ENCODE data around the gene SLC19A1. TPM values are rescaled to one million over a fixed set of nuclear protein-coding genes. Genes with fewer than 3 reads are reported as not detected.

SLC19A1 gene
- total RNA-seq, 4 donors from 2014 or later, result 2.8 to 10.0 (median 6.6) TPM

DNA sequence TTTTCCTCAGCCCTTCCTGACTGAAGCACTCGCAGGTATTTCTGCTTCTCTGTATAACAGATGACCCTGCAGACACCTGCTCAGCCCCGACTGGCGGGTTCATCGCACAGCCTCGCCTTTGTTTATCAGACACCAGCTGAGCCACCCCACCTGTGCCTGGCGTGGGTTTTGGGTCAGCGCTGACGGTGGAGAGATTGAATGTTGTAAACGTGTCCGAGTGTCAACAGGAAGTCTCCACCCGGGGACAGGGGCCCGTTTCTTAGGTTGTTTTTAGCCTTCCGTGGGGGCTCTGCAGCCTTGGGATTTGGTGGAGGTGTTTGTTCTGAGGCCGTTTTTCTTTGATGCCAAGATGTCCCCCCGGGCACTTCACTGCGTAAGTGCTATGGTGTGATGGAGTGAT, 77.1 kb downstream of the SLC19A1 start:
- peaks cover 0 to 27% (median 8%) of the 10 kb centered on the region in 4 donors for H3K36me3 ChIP-seq
- no peaks in the 10 kb centered on the region for H3K27me3 ChIP-seq
- H3K27ac ChIP-seq (replicated peaks in 1 of 4), result no peak overlapping the region
- no peak for TF ChIP-seq POLR2AphosphoS5 (IDR thresholded peaks at IDR 0.05)
- TF ChIP-seq POLR2A (IDR thresholded peaks at IDR 0.05; ENCODE audit: low read depth), result no peak
- no peak for TF ChIP-seq EP300 (IDR thresholded peaks at IDR 0.05)
- TF ChIP-seq CTCF (IDR thresholded peaks at IDR 0.05), result no peak
- DNase-seq (ENCODE audit: extremely low spot score), result no peak
- 64% methylated on average over 16 of the region's 16 CpGs for WGBS
- H3K9me3 ChIP-seq, result peaks cover 0 to 18% (median 9%) of the 10 kb centered on the region in 4 donors
- peaks cover 0 to 30% (median 19%) of the 10 kb centered on the region in 4 donors for H3K4me1 ChIP-seq
- intact Hi-C loops (cut with DNase I), result no loop called here
- no peak overlapping the region for H3K4me3 ChIP-seq

- Histone ChIP-seq H3K4me1 (peaks cover 0 to 23% (median 11%) of the 10 kb centered on the region in 4 donors), H3K27me3 (no peaks in the 10 kb centered on the region), H3K27ac (replicated peaks in 1 of 4) (no peak overlapping the region), H3K4me3 (no peak overlapping the region), H3K36me3 (peaks cover 0 to 22% (median 10%) of the 10 kb centered on the region in 4 donors), H3K9me3 (peaks cover 0 to 18% (median 9%) of the 10 kb centered on the region in 4 donors)
- 94% methylated on average over 5 of the region's 5 CpGs for WGBS
- intact Hi-C loops (cut with DNase I), result no loop called here
- TF ChIP-seq EP300 (IDR thresholded peaks at IDR 0.05) (no peak), CTCF (IDR thresholded peaks at IDR 0.05) (no peak), POLR2AphosphoS5 (IDR thresholded peaks at IDR 0.05) (no peak), POLR2A (IDR thresholded peaks at IDR 0.05; ENCODE audit: low read depth) (no peak)
- no peak for DNase-seq (ENCODE audit: extremely low spot score)
These were observed 77.9 kb downstream of the SLC19A1 start for GRCh38 chr21:45464309-45464708.

- TF ChIP-seq EP300 (IDR thresholded peaks at IDR 0.05) (no peak), POLR2AphosphoS5 (IDR thresholded peaks at IDR 0.05) (no peak), CTCF (IDR thresholded peaks at IDR 0.05) (no peak), POLR2A (IDR thresholded peaks at IDR 0.05; ENCODE audit: low read depth) (no peak)
- intact Hi-C loops (cut with DNase I), result no loop called here
- Histone ChIP-seq H3K27me3 (no peaks in the 10 kb centered on the region), H3K4me3 (no peak overlapping the region), H3K9me3 (peaks cover 0 to 18% (median 9%) of the 10 kb centered on the region in 4 donors), H3K4me1 (peaks cover 0 to 18% (median 10%) of the 10 kb centered on the region in 4 donors), H3K36me3 (peaks cover 0 to 20% (median 8%) of the 10 kb centered on the region in 4 donors), H3K27ac (replicated peaks in 1 of 4) (no peak overlapping the region)
- DNase-seq (ENCODE audit: extremely low spot score), result no peak
- WGBS, result 90% methylated on average over 6 of the region's 7 CpGs
These were observed 78.4 kb downstream of the SLC19A1 start for GRCh38 chr21:45463871-45464270.

- H3K9me3 ChIP-seq, result peaks cover 0 to 18% (median 9%) of the 10 kb centered on the region in 4 donors
- H3K4me1 ChIP-seq, result peaks cover 0 to 24% (median 14%) of the 10 kb centered on the region in 4 donors
- no peak for DNase-seq (ENCODE audit: extremely low spot score)
- no peak overlapping the region for H3K4me3 ChIP-seq
- H3K36me3 ChIP-seq, result peaks cover 0 to 12% (median 3%) of the 10 kb centered on the region in 4 donors
- H3K27ac ChIP-seq (replicated peaks in 1 of 4), result no peak overlapping the region
- H3K27me3 ChIP-seq, result peaks cover 0 to 12% (median 0%) of the 10 kb centered on the region in 4 donors
- intact Hi-C loops (cut with DNase I), result no loop called here
- no peak for TF ChIP-seq EP300 (IDR thresholded peaks at IDR 0.05)
- TF ChIP-seq CTCF (IDR thresholded peaks at IDR 0.05), result no peak
- no peak for TF ChIP-seq POLR2A (IDR thresholded peaks at IDR 0.05; ENCODE audit: low read depth)
- TF ChIP-seq POLR2AphosphoS5 (IDR thresholded peaks at IDR 0.05), result no peak
These were observed 80.4 kb downstream of the SLC19A1 start for GRCh38 chr21:45461806-45462341.

DNA sequence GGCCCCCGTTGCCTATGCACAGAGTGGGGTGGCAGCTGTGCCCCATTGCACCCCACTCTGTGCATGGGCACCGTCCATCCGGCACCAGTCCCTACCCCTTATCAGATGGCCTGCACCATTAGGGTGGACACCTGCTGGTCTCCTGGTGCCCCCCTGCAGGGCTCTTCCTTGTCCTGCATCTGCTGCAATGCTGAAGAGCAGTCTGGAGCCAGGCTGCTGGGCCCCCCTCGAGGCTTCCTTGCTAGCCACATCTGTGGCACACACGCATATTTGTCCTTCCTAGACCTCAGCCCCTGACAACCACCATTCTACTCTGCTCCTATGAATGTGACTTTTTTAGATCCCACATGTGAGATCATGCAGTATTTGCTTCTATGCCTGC, 80.9 kb downstream of the SLC19A1 start:
- Histone ChIP-seq H3K27me3 (peaks cover 0 to 16% (median 0%) of the 10 kb centered on the region in 4 donors), H3K4me3 (no peak overlapping the region), H3K4me1 (peaks cover 0 to 26% (median 17%) of the 10 kb centered on the region in 4 donors), H3K27ac (replicated peaks in 1 of 4) (no peak overlapping the region), H3K36me3 (peaks cover 0 to 12% (median 5%) of the 10 kb centered on the region in 4 donors), H3K9me3 (peaks cover 0 to 18% (median 9%) of the 10 kb centered on the region in 4 donors)
- TF ChIP-seq POLR2AphosphoS5 (IDR thresholded peaks at IDR 0.05) (no peak), EP300 (IDR thresholded peaks at IDR 0.05) (no peak), POLR2A (IDR thresholded peaks at IDR 0.05; ENCODE audit: low read depth) (no peak), CTCF (IDR thresholded peaks at IDR 0.05) (no peak)
- intact Hi-C loops (cut with DNase I), result no loop called here
- WGBS, result 97% methylated on average over 4 of the region's 5 CpGs
- DNase-seq (ENCODE audit: extremely low spot score), result no peak
